HepG2 (cell line): ENCODE data around the gene HOXD9. TPM values are rescaled to one million over a fixed set of nuclear protein-coding genes. Genes with fewer than 3 reads are reported as not detected.

Experiments used
- CEBPG ChIP-seq: IDR thresholded peaks from 2 replicates; pipeline ENCODE4 v1.6.1; 2016
- EEA1 ChIP-seq: sonication (generic); formaldehyde crosslinking; IDR thresholded peaks from 2 replicates; pipeline ENCODE4 v1.5.1; 2020; ENCODE audit warnings: mild to moderate bottlenecking, missing genetic modification reagents, borderline replicate concordance
- HNRNPL ChIP-seq: fragments of 200-400 bp; formaldehyde crosslinking; IDR thresholded peaks from 2 replicates; pipeline ENCODE4 v1.6.1; 2017; ENCODE audit warnings: mild to moderate bottlenecking, low read depth, low read length
- HOXD1 ChIP-seq: sonication (generic); formaldehyde crosslinking; IDR thresholded peaks from 2 replicates; pipeline ENCODE4 v1.5.0; 2020; ENCODE audit warnings: missing genetic modification reagents
- MED13 ChIP-seq: sonication (generic); formaldehyde crosslinking; IDR thresholded peaks from 2 replicates; pipeline ENCODE4 v1.5.0; 2020; ENCODE audit warnings: missing genetic modification reagents
- SRF ChIP-seq: IDR thresholded peaks from 2 replicates; pipeline ENCODE4 v1.6.1; 2011; ENCODE audit warnings: mild to moderate bottlenecking, low read depth, low read length, moderate library complexity
- ZFP82 ChIP-seq: sonication (generic); formaldehyde crosslinking; IDR thresholded peaks from 2 replicates; pipeline ENCODE4 v1.5.1; 2020; ENCODE audit warnings: mild to moderate bottlenecking, missing genetic modification reagents, borderline replicate concordance
- ZFY ChIP-seq: sonication (generic); formaldehyde crosslinking; IDR thresholded peaks from 2 replicates; pipeline ENCODE4 v1.4.0; 2020; ENCODE audit warnings: missing genetic modification reagents
- ZMYM3 ChIP-seq: sonication (generic); formaldehyde crosslinking; IDR thresholded peaks from 2 replicates; pipeline ENCODE4 v1.5.1; 2020; ENCODE audit warnings: mild to moderate bottlenecking, missing genetic modification reagents
- ZNF121 ChIP-seq: sonication (generic); formaldehyde crosslinking; IDR thresholded peaks from 2 replicates; pipeline ENCODE4 v1.5.0; 2020; ENCODE audit warnings: mild to moderate bottlenecking, missing genetic modification reagents
- ZNF350 ChIP-seq: sonication (generic); formaldehyde crosslinking; IDR thresholded peaks from 2 replicates; pipeline ENCODE4 v1.4.0; 2020; ENCODE audit warnings: mild to moderate bottlenecking, low read depth, missing genetic modification reagents, borderline replicate concordance
- ZNF775 ChIP-seq: sonication (generic); formaldehyde crosslinking; IDR thresholded peaks from 2 replicates; pipeline ENCODE4 v1.4.0; 2020; ENCODE audit warnings: missing genetic modification reagents, mild to moderate bottlenecking, moderate library complexity, borderline replicate concordance
- ZNF839 ChIP-seq: sonication (generic); formaldehyde crosslinking; IDR thresholded peaks from 2 replicates; pipeline ENCODE4 v1.4.0; 2020; ENCODE audit warnings: missing genetic modification reagents, mild to moderate bottlenecking, borderline replicate concordance
- ZSCAN9 ChIP-seq: IDR thresholded peaks from 2 replicates; pipeline ENCODE4 v1.6.1; 2016; ENCODE audit warnings: borderline replicate concordance
- polyA plus RNA-seq, 8 experiments: library from polyadenylated mRNA; depleted of rRNA in 3 of 8; stranded (reverse) in 7 of 8; unstranded in 1 of 8; fragments of >200 nt; fragmentation: Illumina TruSeq in 4 of 8; extraction: Trizol in 4 of 8; gene quantifications; 2 replicates each; pipeline versions ENCODE4 v1.2.1 to v1.2.3, GENCODE V29; 2011 to 2016; ENCODE audit warnings: low read depth in 4 of 8, missing spikeins in 1 of 8, mixed read lengths in 1 of 8; ENCODE audit not compliant: insufficient read depth in 1 of 8
- total RNA-seq, 5 experiments: library from RNA; depleted of rRNA; stranded (reverse); fragments of >200 nt; fragmentation: Illumina TruSeq; extraction: Trizol; gene quantifications; 2 replicates each; pipeline ENCODE4 v1.2.3, GENCODE V29; 2016; ENCODE audit warnings: low read depth in 1 of 5
- TF ChIP-seq, protein P1 (sequence below): sonication (generic); formaldehyde crosslinking; IDR thresholded peaks from 2 replicates; pipeline ENCODE4 v1.4.0; 2020; ENCODE audit warnings: missing genetic modification reagents
- TF ChIP-seq, protein P2 (sequence below): sonication (generic); formaldehyde crosslinking; IDR thresholded peaks from 2 replicates; pipeline ENCODE4 v1.5.0; 2020; ENCODE audit warnings: missing genetic modification reagents, mild to moderate bottlenecking, borderline replicate concordance
- TF ChIP-seq, protein P3 (sequence below): sonication (generic); formaldehyde crosslinking; IDR thresholded peaks from 2 replicates; pipeline ENCODE4 v1.4.0; 2020; ENCODE audit warnings: missing genetic modification reagents, mild to moderate bottlenecking, borderline replicate concordance
- TF ChIP-seq, protein P4 (sequence below): sonication (generic); formaldehyde crosslinking; IDR thresholded peaks from 2 replicates; pipeline ENCODE4 v1.4.0; 2020; ENCODE audit warnings: missing genetic modification reagents, borderline replicate concordance

HOXD9 gene
- total and polyA plus RNA-seq, 2 of the 13 experiments (the other 11 are each of a cell fraction or from before 2014, with no cell fraction given) = not detected

DNA sequence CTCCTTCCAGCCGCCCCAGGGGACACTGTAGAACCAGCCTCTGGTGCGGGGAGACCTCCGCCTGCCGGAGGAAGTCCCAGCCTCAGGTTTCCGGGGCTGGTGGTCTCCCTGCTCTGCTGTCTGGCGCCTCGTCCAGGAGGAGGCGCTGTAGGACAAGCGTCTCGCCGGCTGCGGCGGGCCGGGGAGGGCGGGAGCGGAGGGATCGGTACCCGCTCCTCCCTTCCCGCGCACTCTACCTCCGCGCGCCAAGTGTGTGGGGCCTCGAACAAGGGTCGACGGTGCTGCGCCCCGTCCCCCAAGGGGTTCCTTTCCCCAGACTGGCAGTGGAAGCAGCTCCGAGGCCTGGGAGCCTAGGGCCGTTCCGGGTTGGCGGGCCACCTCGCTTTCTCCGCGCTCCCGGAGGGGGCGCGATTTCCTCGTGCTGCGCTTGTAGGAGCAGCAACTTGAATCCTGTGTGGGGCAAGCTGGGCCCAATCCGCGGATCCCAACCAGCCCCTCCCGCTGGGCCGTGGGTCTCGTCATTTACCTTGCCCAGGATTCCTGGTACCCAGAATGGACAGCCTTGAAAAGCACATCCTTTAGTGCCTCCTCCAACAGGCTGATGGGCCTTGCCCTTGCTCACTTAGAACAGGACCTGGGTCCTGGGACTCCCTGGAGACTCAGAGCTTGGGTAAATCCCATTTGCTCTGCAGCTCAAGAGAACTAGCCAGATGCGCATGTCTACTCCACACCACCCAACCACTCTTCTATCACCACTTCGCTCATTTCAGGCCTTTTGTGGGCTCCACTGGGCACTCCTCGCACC is 18.2 kb downstream of the HOXD9 start (continued):
- TF ChIP-seq CEBPG (CRISPR knock-in tag) (no peak), ZFY (CRISPR knock-in tag) (0 out of 2 replicates have a peak, but pooled peaks have one; percentile 55), HNRNPL (no peak), ZMYM3 (CRISPR knock-in tag) (peak; percentile 12; the same call in 1 of the 2 replicates), ZNF775 (CRISPR knock-in tag) (no peak), ZNF350 (CRISPR knock-in tag) (peak; percentile 83; the same call in 1 of the 2 replicates), ZFP82 (CRISPR knock-in tag) (no peak), ZNF121 (CRISPR knock-in tag) (peak; percentile 79), SRF (0 out of 2 replicates have a peak, but pooled peaks have one; percentile 6), HOXD1 (CRISPR knock-in tag) (no peak), ZNF839 (CRISPR knock-in tag) (0 out of 2 replicates have a peak, but pooled peaks have one; percentile 91), ZSCAN9 (no peak), MED13 (peak; percentile 22; the same call in 1 of the 2 replicates), EEA1 (CRISPR knock-in tag) (no peak)
- TF ChIP-seq, protein P1, sequence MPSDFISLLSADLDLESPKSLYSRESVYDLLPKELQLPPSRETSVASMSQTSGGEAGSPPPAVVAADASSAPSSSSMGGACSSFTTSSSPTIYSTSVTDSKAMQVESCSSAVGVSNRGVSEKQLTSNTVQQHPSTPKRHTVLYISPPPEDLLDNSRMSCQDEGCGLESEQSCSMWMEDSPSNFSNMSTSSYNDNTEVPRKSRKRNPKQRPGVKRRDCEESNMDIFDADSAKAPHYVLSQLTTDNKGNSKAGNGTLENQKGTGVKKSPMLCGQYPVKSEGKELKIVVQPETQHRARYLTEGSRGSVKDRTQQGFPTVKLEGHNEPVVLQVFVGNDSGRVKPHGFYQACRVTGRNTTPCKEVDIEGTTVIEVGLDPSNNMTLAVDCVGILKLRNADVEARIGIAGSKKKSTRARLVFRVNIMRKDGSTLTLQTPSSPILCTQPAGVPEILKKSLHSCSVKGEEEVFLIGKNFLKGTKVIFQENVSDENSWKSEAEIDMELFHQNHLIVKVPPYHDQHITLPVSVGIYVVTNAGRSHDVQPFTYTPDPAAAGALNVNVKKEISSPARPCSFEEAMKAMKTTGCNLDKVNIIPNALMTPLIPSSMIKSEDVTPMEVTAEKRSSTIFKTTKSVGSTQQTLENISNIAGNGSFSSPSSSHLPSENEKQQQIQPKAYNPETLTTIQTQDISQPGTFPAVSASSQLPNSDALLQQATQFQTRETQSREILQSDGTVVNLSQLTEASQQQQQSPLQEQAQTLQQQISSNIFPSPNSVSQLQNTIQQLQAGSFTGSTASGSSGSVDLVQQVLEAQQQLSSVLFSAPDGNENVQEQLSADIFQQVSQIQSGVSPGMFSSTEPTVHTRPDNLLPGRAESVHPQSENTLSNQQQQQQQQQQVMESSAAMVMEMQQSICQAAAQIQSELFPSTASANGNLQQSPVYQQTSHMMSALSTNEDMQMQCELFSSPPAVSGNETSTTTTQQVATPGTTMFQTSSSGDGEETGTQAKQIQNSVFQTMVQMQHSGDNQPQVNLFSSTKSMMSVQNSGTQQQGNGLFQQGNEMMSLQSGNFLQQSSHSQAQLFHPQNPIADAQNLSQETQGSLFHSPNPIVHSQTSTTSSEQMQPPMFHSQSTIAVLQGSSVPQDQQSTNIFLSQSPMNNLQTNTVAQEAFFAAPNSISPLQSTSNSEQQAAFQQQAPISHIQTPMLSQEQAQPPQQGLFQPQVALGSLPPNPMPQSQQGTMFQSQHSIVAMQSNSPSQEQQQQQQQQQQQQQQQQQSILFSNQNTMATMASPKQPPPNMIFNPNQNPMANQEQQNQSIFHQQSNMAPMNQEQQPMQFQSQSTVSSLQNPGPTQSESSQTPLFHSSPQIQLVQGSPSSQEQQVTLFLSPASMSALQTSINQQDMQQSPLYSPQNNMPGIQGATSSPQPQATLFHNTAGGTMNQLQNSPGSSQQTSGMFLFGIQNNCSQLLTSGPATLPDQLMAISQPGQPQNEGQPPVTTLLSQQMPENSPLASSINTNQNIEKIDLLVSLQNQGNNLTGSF (CRISPR knock-in tag) = no peak
- TF ChIP-seq, protein P2, sequence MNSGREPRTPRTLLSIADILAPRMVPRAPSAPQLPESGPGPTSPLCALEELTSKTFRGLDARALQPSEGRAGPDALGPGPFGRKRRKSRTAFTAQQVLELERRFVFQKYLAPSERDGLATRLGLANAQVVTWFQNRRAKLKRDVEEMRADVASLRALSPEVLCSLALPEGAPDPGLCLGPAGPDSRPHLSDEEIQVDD = 0 out of 2 replicates have a peak, but pooled peaks have one; percentile 76
- TF ChIP-seq, protein P3, sequence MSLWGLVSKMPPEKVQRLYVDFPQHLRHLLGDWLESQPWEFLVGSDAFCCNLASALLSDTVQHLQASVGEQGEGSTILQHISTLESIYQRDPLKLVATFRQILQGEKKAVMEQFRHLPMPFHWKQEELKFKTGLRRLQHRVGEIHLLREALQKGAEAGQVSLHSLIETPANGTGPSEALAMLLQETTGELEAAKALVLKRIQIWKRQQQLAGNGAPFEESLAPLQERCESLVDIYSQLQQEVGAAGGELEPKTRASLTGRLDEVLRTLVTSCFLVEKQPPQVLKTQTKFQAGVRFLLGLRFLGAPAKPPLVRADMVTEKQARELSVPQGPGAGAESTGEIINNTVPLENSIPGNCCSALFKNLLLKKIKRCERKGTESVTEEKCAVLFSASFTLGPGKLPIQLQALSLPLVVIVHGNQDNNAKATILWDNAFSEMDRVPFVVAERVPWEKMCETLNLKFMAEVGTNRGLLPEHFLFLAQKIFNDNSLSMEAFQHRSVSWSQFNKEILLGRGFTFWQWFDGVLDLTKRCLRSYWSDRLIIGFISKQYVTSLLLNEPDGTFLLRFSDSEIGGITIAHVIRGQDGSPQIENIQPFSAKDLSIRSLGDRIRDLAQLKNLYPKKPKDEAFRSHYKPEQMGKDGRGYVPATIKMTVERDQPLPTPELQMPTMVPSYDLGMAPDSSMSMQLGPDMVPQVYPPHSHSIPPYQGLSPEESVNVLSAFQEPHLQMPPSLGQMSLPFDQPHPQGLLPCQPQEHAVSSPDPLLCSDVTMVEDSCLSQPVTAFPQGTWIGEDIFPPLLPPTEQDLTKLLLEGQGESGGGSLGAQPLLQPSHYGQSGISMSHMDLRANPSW (CRISPR knock-in tag) = no peak
- TF ChIP-seq, protein P4, sequence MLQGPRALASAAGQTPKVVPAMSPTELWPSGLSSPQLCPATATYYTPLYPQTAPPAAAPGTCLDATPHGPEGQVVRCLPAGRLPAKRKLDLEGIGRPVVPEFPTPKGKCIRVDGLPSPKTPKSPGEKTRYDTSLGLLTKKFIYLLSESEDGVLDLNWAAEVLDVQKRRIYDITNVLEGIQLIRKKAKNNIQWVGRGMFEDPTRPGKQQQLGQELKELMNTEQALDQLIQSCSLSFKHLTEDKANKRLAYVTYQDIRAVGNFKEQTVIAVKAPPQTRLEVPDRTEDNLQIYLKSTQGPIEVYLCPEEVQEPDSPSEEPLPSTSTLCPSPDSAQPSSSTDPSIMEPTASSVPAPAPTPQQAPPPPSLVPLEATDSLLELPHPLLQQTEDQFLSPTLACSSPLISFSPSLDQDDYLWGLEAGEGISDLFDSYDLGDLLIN (CRISPR knock-in tag) = no peak
